ENCODE measurements around the gene PLEKHH3.

Gene PLEKHH3

GRCh38 chr17:42676424-42677011, at the start of gene PLEKHH3:
PLEKHH3 (minus strand) TSS chr17:42676994; CDS start chr17:42676563, 431 bp downstream.
- no peak for DNase-seq

GRCh38 chr17:42725143-42725542, 48.3 kb upstream of the PLEKHH3 start:
- no peak for DNase-seq

- no peak for DNase-seq
Measured at GRCh38 chr17:42723636-42724035, 46.8 kb upstream of the PLEKHH3 start.

GRCh38 chr17:42720996-42721583, 44.3 kb upstream of the PLEKHH3 start:
- no peak for DNase-seq

- no peak for DNase-seq
Measured at GRCh38 chr17:42709561-42709960, 32.8 kb upstream of the PLEKHH3 start.

- DNase-seq: no peak
Measured at GRCh38 chr17:42708588-42708987, 31.8 kb upstream of the PLEKHH3 start.

- no peak for DNase-seq
Measured at GRCh38 chr17:42706732-42707131, 29.9 kb upstream of the PLEKHH3 start.

- DNase-seq: no peak
Measured at GRCh38 chr17:42704837-42705494, 28.2 kb upstream of the PLEKHH3 start.

- DNase-seq: no peak
Measured at GRCh38 chr17:42704490-42704836, 27.7 kb upstream of the PLEKHH3 start.

- no peak for DNase-seq
Measured at GRCh38 chr17:42702446-42702845, 25.7 kb upstream of the PLEKHH3 start.

GRCh38 chr17:42700586-42701289, 23.9 kb upstream of the PLEKHH3 start:
- no peak for DNase-seq

GRCh38 chr17:42699415-42699740, 22.6 kb upstream of the PLEKHH3 start:
- DNase-seq: no peak

GRCh38 chr17:42698736-42699414, 22.1 kb upstream of the PLEKHH3 start:
- no peak for DNase-seq

- DNase-seq: no peak
Measured at GRCh38 chr17:42697108-42697811, 20.5 kb upstream of the PLEKHH3 start.

GRCh38 chr17:42695500-42695899, 18.7 kb upstream of the PLEKHH3 start:
- no peak for DNase-seq

GRCh38 chr17:42694524-42694923, 17.7 kb upstream of the PLEKHH3 start:
- no peak for DNase-seq

- no peak for DNase-seq
Measured at GRCh38 chr17:42692489-42692888, 15.7 kb upstream of the PLEKHH3 start.

GRCh38 chr17:42691021-42691545, 14.3 kb upstream of the PLEKHH3 start:
- no peak for DNase-seq

GRCh38 chr17:42690596-42690995, 13.8 kb upstream of the PLEKHH3 start:
- DNase-seq: no peak

- DNase-seq: no peak
Measured at GRCh38 chr17:42687707-42688320, 11.0 kb upstream of the PLEKHH3 start.

- DNase-seq: no peak
Measured at GRCh38 chr17:42686520-42687128, 9.8 kb upstream of the PLEKHH3 start.

- no peak for DNase-seq
Measured at GRCh38 chr17:42685831-42686230, 9.0 kb upstream of the PLEKHH3 start.
